Measurements from ENCODE around the gene NMNAT2. TPM values are rescaled to one million over a fixed set of nuclear protein-coding genes. Genes with fewer than 3 reads are reported as not detected.

NMNAT2 gene
- total and polyA plus RNA-seq, 2 experiments from 2014 or later = 3.6 to 10.0 TPM

GRCh38 chr1:183411091-183411490 is 7.1 kb downstream of the NMNAT2 start (continued):
- TF ChIP-seq EZH2 (IDR thresholded peaks at IDR 0.05; ENCODE audit: low read depth, unreplicated experiment) = no peak
- no peak for TF ChIP-seq NANOG (IDR thresholded peaks at IDR 0.05; ENCODE audit: borderline replicate concordance)
- no peak for TF ChIP-seq CREB1 (CRISPR knock-in tag; IDR thresholded peaks at IDR 0.05; ENCODE audit: low read depth)
- TF ChIP-seq STAT1 (IDR thresholded peaks at IDR 0.05; ENCODE audit: unreplicated experiment) = no peak

DNA sequence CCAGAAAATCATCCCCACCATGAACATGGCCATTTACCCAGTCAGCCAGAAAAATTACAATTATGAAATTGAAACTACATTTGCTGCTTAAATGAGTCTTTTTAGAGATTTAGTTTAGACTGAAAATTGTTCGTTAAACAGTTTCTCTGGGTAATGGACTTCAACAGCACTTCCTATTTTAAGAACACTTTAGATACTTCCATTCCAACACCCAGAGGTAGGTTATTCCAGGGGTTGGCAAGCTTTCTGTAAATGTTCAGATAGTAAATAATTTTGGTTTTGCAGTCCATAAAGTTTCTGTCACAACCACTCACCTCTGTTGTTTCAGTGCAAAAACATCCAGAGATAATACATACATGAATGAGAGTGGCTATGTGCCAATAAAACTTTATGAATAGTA is 10.2 kb downstream of the NMNAT2 start:
- H4K20me1 ChIP-seq (replicated peaks; ENCODE audit: insufficient read depth) = no peaks in the 10 kb centered on the region
- H3F3A ChIP-seq (replicated peaks; ENCODE audit: low read depth) = peaks cover 10% of the 10 kb centered on the region; the same call in 1 of the 2 replicates
- H3K4me3 ChIP-seq = no peak overlapping the region
- H3K4me1 Mint-ChIP-seq = peaks cover 36% of the 10 kb centered on the region
- DNase-seq (ENCODE audit: low spot score) = no peak
- no peak overlapping the region for H2AFZ ChIP-seq
- H3K36me3 Mint-ChIP-seq (ENCODE audit: low read depth) = no peaks in the 10 kb centered on the region
- TF ChIP-seq STAT1 (IDR thresholded peaks at IDR 0.05; ENCODE audit: unreplicated experiment) (no peak), POLR2AphosphoS5 (IDR thresholded peaks at IDR 0.05; ENCODE audit: low read depth) (no peak)
- peaks cover 31% of the 10 kb centered on the region for H3K4me1 ChIP-seq (ENCODE audit: insufficient read depth)
- peaks cover 4% of the 10 kb centered on the region for H3K27me3 Mint-ChIP-seq (ENCODE audit: insufficient read depth, low read depth, poor library complexity)
- no peaks in the 10 kb centered on the region for H3K27me3 ChIP-seq (ENCODE audit: insufficient read depth)
- no peak overlapping the region for H3K27ac Mint-ChIP-seq
- H3K27ac ChIP-seq (ENCODE audit: low read depth) = no peak overlapping the region
- no peaks in the 10 kb centered on the region for H3K9me2 ChIP-seq (ENCODE audit: insufficient read depth)
- H3K9me3 Mint-ChIP-seq = peaks cover 3% of the 10 kb centered on the region; the same call in 1 of the 3 replicates
- no peak for ATAC-seq
- no peaks in the 10 kb centered on the region for H3K36me3 ChIP-seq (ENCODE audit: insufficient read depth)
- no peak overlapping the region for H3K4me2 ChIP-seq
- H3K79me2 ChIP-seq (replicated peaks; ENCODE audit: insufficient read depth) = peaks cover 15% of the 10 kb centered on the region; the same call in 1 of the 2 replicates
- H3K4me3 Mint-ChIP-seq = no peak overlapping the region

- no peaks in the 10 kb centered on the region for H3K27me3 ChIP-seq (ENCODE audit: insufficient read depth)
- no peaks in the 10 kb centered on the region for H3K36me3 ChIP-seq (ENCODE audit: insufficient read depth)
- H4K20me1 ChIP-seq (replicated peaks; ENCODE audit: insufficient read depth) = no peaks in the 10 kb centered on the region
- peaks cover 36% of the 10 kb centered on the region for H3K4me1 ChIP-seq (ENCODE audit: insufficient read depth)
- Mint-ChIP-seq H3K27ac (no peak overlapping the region; the same call in 1 of the 2 replicates), H3K4me1 (peaks cover 41% of the 10 kb centered on the region), H3K4me3 (no peak overlapping the region), H3K36me3 (ENCODE audit: low read depth) (no peaks in the 10 kb centered on the region), H3K27me3 (ENCODE audit: insufficient read depth, low read depth, poor library complexity) (peaks cover 4% of the 10 kb centered on the region), H3K9me3 (peaks cover 3% of the 10 kb centered on the region; the same call in 1 of the 3 replicates)
- no peak for ATAC-seq
- peaks cover 15% of the 10 kb centered on the region; the same call in 1 of the 2 replicates for H3K79me2 ChIP-seq (replicated peaks; ENCODE audit: insufficient read depth)
- no peaks in the 10 kb centered on the region for H3K9me2 ChIP-seq (ENCODE audit: insufficient read depth)
- no peak overlapping the region; the same call in 1 of the 2 replicates for H3K27ac ChIP-seq (ENCODE audit: low read depth)
- no peak overlapping the region for H2AFZ ChIP-seq
- no peak for TF ChIP-seq NANOG (IDR thresholded peaks at IDR 0.05; ENCODE audit: borderline replicate concordance)
- no peak for TF ChIP-seq ZNF331 (CRISPR knock-in tag; IDR thresholded peaks at IDR 0.05; ENCODE audit: low read depth)
- TF ChIP-seq EZH2 (IDR thresholded peaks at IDR 0.05; ENCODE audit: low read depth, unreplicated experiment) = no peak
- DNase-seq (ENCODE audit: low spot score) = no peak
- H3K4me3 ChIP-seq = no peak overlapping the region
- no peak overlapping the region for H3K4me2 ChIP-seq
- peaks cover 10% of the 10 kb centered on the region; the same call in 1 of the 2 replicates for H3F3A ChIP-seq (replicated peaks; ENCODE audit: low read depth)
These were observed 10.7 kb downstream of the NMNAT2 start for GRCh38 chr1:183407474-183407873.

GRCh38 chr1:183404476-183404875 is 13.7 kb downstream of the NMNAT2 start:
- H3K4me1 ChIP-seq (ENCODE audit: insufficient read depth) = peaks cover 31% of the 10 kb centered on the region
- H3K27ac ChIP-seq (ENCODE audit: low read depth) = peak overlapping the region; percentile 84
- Mint-ChIP-seq H3K4me3 (no peak overlapping the region; the same call in 2 of the 3 replicates), H3K4me1 (peaks cover 46% of the 10 kb centered on the region), H3K27ac (peak overlapping the region; percentile 94), H3K9me3 (no peaks in the 10 kb centered on the region; the same call in 1 of the 3 replicates), H3K27me3 (ENCODE audit: insufficient read depth, low read depth, poor library complexity) (peaks cover 4% of the 10 kb centered on the region), H3K36me3 (ENCODE audit: low read depth) (no peaks in the 10 kb centered on the region; the same call in 1 of the 3 replicates)
- no peaks in the 10 kb centered on the region for H3K9me2 ChIP-seq (ENCODE audit: insufficient read depth)
- H3K36me3 ChIP-seq (ENCODE audit: insufficient read depth) = 0 out of 2 replicates have a peak, but pooled peaks cover 3% of the 10 kb centered on the region
- no peak overlapping the region for H2AFZ ChIP-seq
- peak overlapping the region; percentile 5; the same call in 1 of the 2 replicates for H3K4me3 ChIP-seq
- H3K79me2 ChIP-seq (replicated peaks; ENCODE audit: insufficient read depth) = peaks cover 8% of the 10 kb centered on the region; the same call in 1 of the 2 replicates
- DNase-seq (ENCODE audit: low spot score) (no peak), ATAC-seq (peak; percentile 30)
- H4K20me1 ChIP-seq (replicated peaks; ENCODE audit: insufficient read depth) = no peaks in the 10 kb centered on the region
- no peaks in the 10 kb centered on the region for H3K27me3 ChIP-seq (ENCODE audit: insufficient read depth)
- H3K4me2 ChIP-seq = peak overlapping the region; percentile 41
- H3F3A ChIP-seq (replicated peaks; ENCODE audit: low read depth) = peaks cover 10% of the 10 kb centered on the region; the same call in 1 of the 2 replicates
- TF ChIP-seq ZNF462 (CRISPR knock-in tag; IDR thresholded peaks at IDR 0.05) (no peak), CREB1 (CRISPR knock-in tag; IDR thresholded peaks at IDR 0.05; ENCODE audit: low read depth) (no peak), JUNB (IDR thresholded peaks at IDR 0.05; ENCODE audit: unreplicated experiment) (no peak)
